GM21360 (cell line): ENCODE measurements around the gene KLLN.
"Not testable (repeated sequence)": the region's sequence is repeated elsewhere in the genome, so short reads cannot be mapped to it uniquely, and the experiment has no call there.

Experiments used
- ATAC-seq: cut with Tn5 transposase; IDR thresholded peaks from one replicate; pipeline ENCODE4 v1.9.1; 2021; ENCODE audit warnings: mild to moderate bottlenecking, moderate library complexity; ENCODE audit not compliant: unreplicated experiment

The KLLN gene

GRCh38 chr10:87843714-87844113 lies 19.6 kb downstream of the KLLN start:
- no peak for ATAC-seq

- no peak for ATAC-seq
Measured at GRCh38 chr10:87842776-87843497, 20.4 kb downstream of the KLLN start.

GRCh38 chr10:87842220-87842641 lies 21.1 kb downstream of the KLLN start:
- no peak for ATAC-seq

GRCh38 chr10:87841186-87841585 lies 22.1 kb downstream of the KLLN start:
- no peak for ATAC-seq

- no peak for ATAC-seq
Measured at GRCh38 chr10:87838650-87839049, 24.7 kb downstream of the KLLN start.

- no peak for ATAC-seq
Measured at GRCh38 chr10:87837445-87837844, 25.9 kb downstream of the KLLN start.

GRCh38 chr10:87836098-87836497 lies 27.2 kb downstream of the KLLN start:
- ATAC-seq, result no peak

DNA sequence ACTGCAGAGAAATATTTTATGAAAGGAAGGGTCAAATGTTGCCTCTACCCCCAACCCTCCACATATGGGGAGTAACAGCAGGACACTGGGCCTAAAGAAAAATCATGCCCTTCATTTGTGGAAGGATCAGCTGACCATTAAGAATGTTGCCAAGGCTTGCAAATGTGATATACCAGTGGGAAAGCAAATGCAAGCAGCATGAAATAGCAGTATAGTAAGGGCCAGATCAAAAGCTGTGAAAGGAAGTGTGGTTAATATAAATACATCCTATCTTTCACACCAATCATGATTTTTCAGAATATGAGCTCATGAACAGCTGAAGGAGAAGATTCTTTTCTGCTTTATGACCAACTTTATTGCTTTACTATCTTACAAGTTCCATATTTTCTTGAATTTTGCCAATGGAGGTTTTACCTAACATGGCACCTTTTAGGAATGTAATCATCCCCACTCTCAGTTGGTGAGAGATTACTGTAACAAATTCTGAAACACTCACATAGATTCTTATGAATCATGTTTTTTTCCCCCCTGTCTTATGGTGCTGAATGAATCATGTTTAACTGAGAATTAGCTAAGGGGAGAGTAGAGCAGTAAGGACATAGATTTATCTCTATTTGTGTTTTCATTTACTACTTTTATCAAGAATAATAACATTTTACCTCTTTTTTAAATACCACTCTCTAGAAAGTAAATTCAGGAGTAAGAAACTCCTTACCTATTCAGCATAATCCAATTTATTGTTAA lies 33.2 kb downstream of the KLLN start:
- ATAC-seq, result no peak

GRCh38 chr10:87829051-87829450 lies 34.3 kb downstream of the KLLN start:
- not testable (repeated sequence) for ATAC-seq

DNA sequence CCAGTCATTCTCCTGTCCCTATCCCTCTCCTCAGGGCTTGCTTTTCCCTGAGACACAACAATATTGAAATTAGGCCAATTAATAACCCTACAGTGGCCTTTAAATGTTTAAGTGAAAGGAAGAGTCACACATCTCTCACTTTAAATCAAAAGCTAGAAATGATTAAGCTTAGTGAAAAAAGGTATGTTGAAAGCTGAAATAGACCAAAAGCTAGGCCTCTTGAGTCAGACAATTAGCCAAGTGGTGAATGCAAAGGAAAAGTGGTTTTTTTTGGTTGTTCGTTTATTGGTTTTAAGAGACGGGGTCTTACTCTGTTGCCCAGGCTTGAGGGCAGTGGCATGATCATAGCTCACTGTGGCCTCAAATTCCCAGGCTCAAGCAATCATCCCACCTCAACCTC lies 35.7 kb downstream of the KLLN start:
- no peak for ATAC-seq

- ATAC-seq, result no peak
Measured at GRCh38 chr10:87826653-87827052, 36.7 kb downstream of the KLLN start.

DNA sequence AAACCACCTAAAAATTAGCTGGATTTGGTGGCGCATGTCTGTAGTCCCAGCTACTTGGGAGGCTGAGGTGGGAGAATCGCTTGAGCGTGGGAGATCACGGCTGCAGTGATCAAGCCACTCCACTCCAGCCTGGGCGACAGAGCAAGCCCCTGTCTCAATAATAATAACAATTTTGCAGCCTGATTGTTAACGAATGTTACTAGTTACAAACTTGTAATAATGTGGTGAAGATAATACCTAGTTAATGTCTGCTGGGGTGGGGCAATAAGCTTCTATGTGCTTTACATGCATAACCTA lies 44.1 kb downstream of the KLLN start:
- no peak for ATAC-seq

DNA sequence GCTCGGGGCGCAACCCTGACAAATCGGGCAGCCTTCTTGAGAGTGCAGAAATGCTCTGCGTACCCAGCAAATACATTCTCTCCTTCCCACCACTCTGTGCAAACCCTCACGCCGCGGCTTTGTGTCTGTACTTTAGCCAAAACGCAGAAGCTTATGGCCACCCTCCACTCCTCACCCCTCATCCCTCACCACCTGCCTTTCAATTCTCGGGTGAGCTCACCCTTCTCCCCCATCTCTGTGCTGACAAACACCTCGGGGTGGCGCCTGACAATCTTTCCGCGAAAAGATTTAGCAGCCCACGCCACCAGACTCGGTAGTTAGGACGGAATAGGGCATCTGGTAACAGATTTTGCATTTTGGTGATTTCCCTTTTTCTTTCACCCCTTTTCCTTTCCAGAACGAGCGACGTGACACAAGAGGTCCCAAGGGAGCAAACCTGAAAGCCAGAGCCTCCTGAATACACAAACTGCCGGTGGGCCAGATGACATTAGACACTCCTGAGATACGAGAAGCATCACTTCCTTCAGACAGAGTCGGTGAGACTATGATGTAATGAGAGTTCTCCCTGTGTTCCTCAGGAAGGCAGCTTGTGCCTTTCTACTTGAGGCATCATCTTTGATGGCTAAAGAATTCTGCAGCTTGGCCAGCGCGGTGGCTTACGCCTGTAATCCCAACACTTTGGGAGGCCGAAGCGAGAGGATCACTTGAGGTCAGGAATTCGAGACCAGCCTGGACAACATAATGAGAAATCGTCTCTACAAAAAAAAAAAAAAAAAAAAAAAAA lies 44.6 kb downstream of the KLLN start:
- peak; percentile 52 for ATAC-seq

GRCh38 chr10:87817609-87818504 lies 45.5 kb downstream of the KLLN start, which contains the start of gene ATAD1:
ATAD1 (minus strand) TSS chr10:87818226; CDS start chr10:87814599, 3,627 bp downstream.
- peak; percentile 71 for ATAC-seq

DNA sequence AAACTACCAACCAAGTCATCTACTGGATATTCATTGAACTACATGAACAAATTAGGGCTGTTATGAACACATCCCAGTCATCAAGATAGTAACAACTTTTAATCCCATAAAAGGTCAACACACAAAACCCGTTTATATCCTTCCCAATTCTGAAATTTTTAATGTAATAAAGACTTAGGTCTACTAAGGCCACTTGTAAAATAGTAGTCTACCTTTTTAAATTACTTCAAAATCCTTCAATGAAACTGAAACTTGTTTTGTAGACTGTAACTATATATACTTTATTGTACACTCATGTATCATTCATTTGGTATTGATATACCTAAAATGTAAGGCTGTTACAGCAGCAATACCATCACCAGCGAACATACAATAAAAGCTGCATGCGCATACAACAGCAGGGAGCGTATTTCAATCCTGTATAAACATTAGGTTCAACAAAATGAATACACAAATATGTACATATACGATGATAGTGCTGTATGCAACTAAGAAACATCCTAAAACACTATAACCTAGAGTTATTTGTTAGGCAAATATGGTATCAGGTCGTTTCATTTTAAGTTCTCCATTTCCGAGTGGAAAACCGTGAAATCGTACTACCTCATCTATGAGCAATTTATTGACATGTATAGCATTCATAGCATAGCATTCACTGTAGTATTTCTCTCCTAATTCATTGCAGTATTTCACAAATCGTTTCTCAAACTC lies 46.3 kb downstream of the KLLN start:
- no peak for ATAC-seq

- ATAC-seq, result no peak
Measured at GRCh38 chr10:87816163-87816897, 47.0 kb downstream of the KLLN start.
